Measurements from ENCODE around the gene LIFR. TPM values are rescaled to one million over a fixed set of nuclear protein-coding genes. Genes with fewer than 3 reads are reported as not detected.

LIFR gene
- total and polyA plus RNA-seq, 2 donors (not counting 3 experiments of a cell fraction or from before 2014, with no cell fraction given): 4.1 to 36.4 TPM

DNA sequence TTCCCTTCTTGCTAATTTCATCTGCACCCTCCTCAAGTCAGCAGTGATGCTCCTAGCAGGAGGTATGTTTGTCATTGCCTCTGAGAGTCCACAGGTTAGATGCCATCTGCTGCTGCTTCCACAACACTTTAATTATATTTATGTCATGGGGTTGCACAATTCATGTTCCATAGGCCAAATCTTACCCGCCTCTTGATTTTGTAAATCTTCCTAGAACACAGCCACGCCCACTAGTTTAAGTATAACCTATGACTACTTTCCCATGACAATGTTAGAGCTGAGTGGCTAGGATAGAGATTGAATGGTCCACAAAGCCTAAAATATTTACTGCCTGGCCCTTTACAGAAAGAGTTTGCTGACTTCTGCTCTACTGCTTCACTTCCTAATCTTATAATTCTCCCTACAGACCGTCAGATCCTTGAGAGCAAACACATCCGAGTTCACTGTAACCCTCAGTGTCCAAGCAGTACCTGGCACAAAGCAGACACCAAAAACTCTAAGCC, 21.1 kb downstream of the LIFR start:
- no peak overlapping the region for H2AFZ ChIP-seq (ENCODE audit: low read depth, low read length)
- no peak overlapping the region for H3K9ac ChIP-seq (replicated peaks; ENCODE audit: extremely low read depth, insufficient read depth, low read length)
- dilution Hi-C loops (cut with MboI; ENCODE audit: extremely low pct_ligation_motif_present, low sequenced_read_pairs) (no loop called here), intact Hi-C loops (cut with micrococcal nuclease) (no loop called here)
- POLR2A ChIA-PET: no interaction called here
- no peak overlapping the region for H3K4me3 ChIP-seq (replicated peaks in 1 of 3; ENCODE audit: insufficient read depth in 1 of 3, low read depth in 1 of 3, low read length in 3 of 3)
- H3K9me1 ChIP-seq (replicated peaks; ENCODE audit: control insufficient read depth, extremely low read depth, insufficient read depth, low read length): no peaks in the 10 kb centered on the region
- no peak overlapping the region for H3K4me2 ChIP-seq (ENCODE audit: insufficient read depth, low read length)
- FAIRE-seq: no peak
- no peaks in the 10 kb centered on the region for H3K36me3 ChIP-seq (ENCODE audit: control insufficient read depth in 2 of 2, extremely low read depth in 1 of 2, insufficient read depth in 2 of 2, low read length in 2 of 2)
- CTCF ChIA-PET: interaction anchor here (1.2 to 3.7 kb wide), 2 partner anchors 9 to 93 kb away, joined by 3 to 17 read pairs; no protein-coding TSS in a partner anchor
- no peaks in the 10 kb centered on the region for H3K27me3 ChIP-seq (ENCODE audit: control insufficient read depth in 2 of 2, insufficient read depth in 2 of 2, low read length in 2 of 2)
- no peak overlapping the region for H3K27ac ChIP-seq (ENCODE audit: insufficient read depth, low read depth, low read length)
- H4K20me1 ChIP-seq (replicated peaks; ENCODE audit: control insufficient read depth, extremely low read depth, insufficient read depth, low read length): no peaks in the 10 kb centered on the region
- no peaks in the 10 kb centered on the region for H3K79me2 ChIP-seq (ENCODE audit: control insufficient read depth, insufficient read depth, low read length)
- H3K9me3 ChIP-seq (replicated peaks; ENCODE audit: control insufficient read depth, insufficient read depth, low read length): no peaks in the 10 kb centered on the region
- H3K4me1 ChIP-seq (ENCODE audit: control insufficient read depth, extremely low read depth, insufficient read depth, low read length): no peaks in the 10 kb centered on the region
- DNase-seq (ENCODE audit: low read depth, low spot score): no peak
- TF ChIP-seq, protein P1, sequence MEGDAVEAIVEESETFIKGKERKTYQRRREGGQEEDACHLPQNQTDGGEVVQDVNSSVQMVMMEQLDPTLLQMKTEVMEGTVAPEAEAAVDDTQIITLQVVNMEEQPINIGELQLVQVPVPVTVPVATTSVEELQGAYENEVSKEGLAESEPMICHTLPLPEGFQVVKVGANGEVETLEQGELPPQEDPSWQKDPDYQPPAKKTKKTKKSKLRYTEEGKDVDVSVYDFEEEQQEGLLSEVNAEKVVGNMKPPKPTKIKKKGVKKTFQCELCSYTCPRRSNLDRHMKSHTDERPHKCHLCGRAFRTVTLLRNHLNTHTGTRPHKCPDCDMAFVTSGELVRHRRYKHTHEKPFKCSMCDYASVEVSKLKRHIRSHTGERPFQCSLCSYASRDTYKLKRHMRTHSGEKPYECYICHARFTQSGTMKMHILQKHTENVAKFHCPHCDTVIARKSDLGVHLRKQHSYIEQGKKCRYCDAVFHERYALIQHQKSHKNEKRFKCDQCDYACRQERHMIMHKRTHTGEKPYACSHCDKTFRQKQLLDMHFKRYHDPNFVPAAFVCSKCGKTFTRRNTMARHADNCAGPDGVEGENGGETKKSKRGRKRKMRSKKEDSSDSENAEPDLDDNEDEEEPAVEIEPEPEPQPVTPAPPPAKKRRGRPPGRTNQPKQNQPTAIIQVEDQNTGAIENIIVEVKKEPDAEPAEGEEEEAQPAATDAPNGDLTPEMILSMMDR (IDR thresholded peaks at IDR 0.05; ENCODE audit: extremely low read depth in 1 of 2, insufficient read depth in 1 of 2, low read depth in 1 of 2, low read length in 2 of 2): no peak
- TF ChIP-seq GATA2 (IDR thresholded peaks at IDR 0.05; ENCODE audit: insufficient read depth, insufficient read length, low read depth, low read length): no peak
- TF ChIP-seq FOS (IDR thresholded peaks at IDR 0.05; ENCODE audit: borderline replicate concordance, insufficient read depth, low read length): no peak
- no peak for TF ChIP-seq JUN (IDR thresholded peaks at IDR 0.05; ENCODE audit: borderline replicate concordance, insufficient read depth, insufficient read length, low read depth)
- no peak for TF ChIP-seq MYC (IDR thresholded peaks at IDR 0.05; ENCODE audit: low read depth, low read length)
- TF ChIP-seq, protein P2, sequence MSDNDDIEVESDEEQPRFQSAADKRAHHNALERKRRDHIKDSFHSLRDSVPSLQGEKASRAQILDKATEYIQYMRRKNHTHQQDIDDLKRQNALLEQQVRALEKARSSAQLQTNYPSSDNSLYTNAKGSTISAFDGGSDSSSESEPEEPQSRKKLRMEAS (IDR thresholded peaks at IDR 0.05; ENCODE audit: insufficient read depth, insufficient read length): no peak
- no peak for TF ChIP-seq EZH2 (IDR thresholded peaks at IDR 0.05; ENCODE audit: borderline replicate concordance, low read depth, low read length, severe bottlenecking)
- TF ChIP-seq POLR2A (IDR thresholded peaks at IDR 0.05; ENCODE audit: low read depth, low read length): no peak
- TF ChIP-seq POLR2AphosphoS5 (IDR thresholded peaks at IDR 0.05; ENCODE audit: insufficient read depth, low read depth, low read length): no peak
- no TSS peak for BruUV-seq (replicated peaks)
